K562 (cell line): ENCODE results near the gene INTS1. TPM values are rescaled to one million over a fixed set of nuclear protein-coding genes. Genes with fewer than 3 reads are reported as not detected.
A peak's percentile ranks its signal among the peaks of the same experiment; 100 is the strongest.

Experiments used
- BMI1 ChIP-seq: fragments of 150-350 bp; IDR thresholded peaks from 2 replicates; pipeline ENCODE4 v1.6.1; 2014; ENCODE audit warnings: low read length
- BRD9 ChIP-seq: fragments of 450-650 bp; IDR thresholded peaks from 2 replicates; pipeline ENCODE4 v1.6.1; 2018; ENCODE audit warnings: low read depth; ENCODE audit not compliant: partially characterized antibody
- EHMT2 ChIP-seq: fragments of 450-650 bp; IDR thresholded peaks from 2 replicates; pipeline ENCODE4 v1.6.1; 2018; ENCODE audit warnings: antibody characterized with exemption
- ELF4 ChIP-seq: fragments of 450-650 bp; formaldehyde crosslinking; IDR thresholded peaks from 2 replicates; pipeline ENCODE4 v1.4.0; 2022; ENCODE audit warnings: missing genetic modification characterization
- FOS ChIP-seq: IDR thresholded peaks from 3 replicates; pipeline ENCODE4 v1.6.1; 2011; ENCODE audit not compliant: insufficient read length; ENCODE audit errors: extremely low read depth
- FOXA3 ChIP-seq, 2 experiments: fragments of 450-650 bp in 1 of 2; sonication (generic) in 1 of 2; formaldehyde crosslinking; IDR thresholded peaks in 1 of 2; conservative IDR thresholded peaks in 1 of 2; 2 replicates each; pipeline versions ENCODE4 v1.4.0 to v1.8.0; 2020 to 2022; ENCODE audit warnings: mild to moderate bottlenecking in 2 of 2, missing genetic modification reagents in 1 of 2
- FOXK1 ChIP-seq: sonication (generic); formaldehyde crosslinking; IDR thresholded peaks from 2 replicates; pipeline ENCODE4 v1.8.0; 2022; ENCODE audit warnings: missing genetic modification reagents, mild to moderate bottlenecking, borderline replicate concordance
- FUS ChIP-seq: fragments of 200-400 bp; formaldehyde crosslinking; optimal IDR thresholded peaks from 2 replicates; pipeline ENCODE3; 2017; ENCODE audit warnings: low read depth, low read length
- KDM2B ChIP-seq: fragments of 250-450 bp; sonication (Bioruptor Pico); IDR thresholded peaks from 2 replicates; pipeline ENCODE4 v1.8.0; 2021; ENCODE audit warnings: mild to moderate bottlenecking, moderate library complexity
- KDM5B ChIP-seq: fragments of 200-600 bp; sonication (generic); IDR thresholded peaks from 2 replicates; pipeline ENCODE4 v1.6.1; 2012; ENCODE audit warnings: low read depth, mild to moderate bottlenecking, moderate library complexity, low read length, control low read depth, inconsistent platforms; ENCODE audit not compliant: insufficient replicate concordance
- KLF13 ChIP-seq: fragments of 450-650 bp; IDR thresholded peaks from 2 replicates; pipeline ENCODE4 v1.6.1; 2016; ENCODE audit warnings: missing genetic modification characterization, low read depth, mild to moderate bottlenecking, missing compliant biosample characterization, moderate library complexity, borderline replicate concordance
- NFIC ChIP-seq: fragments of 450-650 bp; IDR thresholded peaks from 2 replicates; pipeline ENCODE4 v1.6.1; 2017; ENCODE audit warnings: mild to moderate bottlenecking, inconsistent platforms
- PPARD ChIP-seq: fragments of 250-450 bp; sonication (Bioruptor Pico); IDR thresholded peaks from 2 replicates; pipeline ENCODE4 v1.8.0; 2022; ENCODE audit warnings: inconsistent platforms, mild to moderate bottlenecking, moderate library complexity
- TCF7L2 ChIP-seq: fragments of 150-350 bp; IDR thresholded peaks from 2 replicates; pipeline ENCODE4 v1.6.1; 2016; ENCODE audit warnings: low read depth, mild to moderate bottlenecking, low read length, moderate library complexity
- TCFL5 ChIP-seq: fragments of 250-450 bp; sonication (Bioruptor Pico); conservative IDR thresholded peaks from 2 replicates; pipeline ENCODE4 v1.6.1; 2021; ENCODE audit warnings: mild to moderate bottlenecking, moderate library complexity, matching md5 sums
- ZNF140 ChIP-seq: fragments of 250-450 bp; sonication (Bioruptor Pico); IDR thresholded peaks from 2 replicates; pipeline ENCODE4 v1.8.0; 2021; ENCODE audit warnings: moderate library complexity, mild to moderate bottlenecking, inconsistent platforms
- ZNF24 ChIP-seq: fragments of 450-650 bp; IDR thresholded peaks from 2 replicates; pipeline ENCODE4 v1.6.1; 2016
- ZNF507 ChIP-seq: conservative IDR thresholded peaks from 2 replicates; pipeline ENCODE4 v1.6.1; 2017; ENCODE audit warnings: missing genetic modification characterization, missing compliant biosample characterization
- polyA plus RNA-seq, 8 experiments: library from polyadenylated mRNA; depleted of rRNA in 4 of 8; stranded (reverse) in 5 of 8; unstranded in 3 of 8; fragments of >200 nt; fragmentation: Nextera tagmentation in 2 of 8; fragmentation: Illumina TruSeq in 1 of 8; extraction: Ambion mirVana in 2 of 8; extraction: Trizol in 1 of 8; gene quantifications; 2 replicates each; pipeline versions ENCODE4 v1.2.1 to v1.2.3, GENCODE V29; 2011 to 2014; ENCODE audit warnings: inconsistent platforms in 1 of 8, missing spikeins in 1 of 8
- total RNA-seq, 7 experiments: library from RNA; depleted of rRNA in 6 of 7; stranded (reverse); fragments of >200 nt in 6 of 7; fragmentation: Illumina TruSeq in 2 of 7; extraction: Trizol in 2 of 7; gene quantifications; 2 replicates each; pipeline versions ENCODE4 v1.2.1 to v1.2.3, GENCODE V29; 2011 to 2021; ENCODE audit warnings: low replicate concordance in 1 of 7
- TF ChIP-seq, protein P1 (sequence below): fragments of 250-450 bp; sonication (Bioruptor Pico); IDR thresholded peaks from 2 replicates; pipeline ENCODE4 v1.8.0; 2021; ENCODE audit warnings: moderate library complexity, mild to moderate bottlenecking, inconsistent platforms
- TF ChIP-seq, protein P2 (sequence below): fragments of 450-650 bp; IDR thresholded peaks from one replicate; pipeline ENCODE4 v1.6.1; 2018; ENCODE audit warnings: mild to moderate bottlenecking, moderate library complexity; ENCODE audit not compliant: partially characterized antibody
- TF ChIP-seq, protein P3 (sequence below), 3 experiments: fragments of 200-800 bp in 1 of 3; fragments of 250-450 bp in 1 of 3; fragments of 450-650 bp in 1 of 3; sonication (Bioruptor Pico) in 1 of 3; sonication (Bioruptor generic) in 1 of 3; formaldehyde crosslinking in 1 of 3; IDR thresholded peaks; 2 replicates each; pipeline versions ENCODE4 v1.6.1 to v1.8.0; 2016 to 2022; ENCODE audit warnings: mild to moderate bottlenecking in 2 of 3, missing genetic modification characterization in 2 of 3, missing compliant biosample characterization in 1 of 3, moderate library complexity in 1 of 3
- TF ChIP-seq, protein P4 (sequence below): fragments of 250-450 bp; sonication (Bioruptor Pico); IDR thresholded peaks from 2 replicates; pipeline ENCODE4 v1.6.1; 2021; ENCODE audit warnings: mild to moderate bottlenecking

The INTS1 gene
- total and polyA plus RNA-seq, 9 of the 15 experiments (the other 6 are each of a cell fraction or from before 2014, with no cell fraction given), result 0.34 to 119 (median 18.5) TPM

DNA sequence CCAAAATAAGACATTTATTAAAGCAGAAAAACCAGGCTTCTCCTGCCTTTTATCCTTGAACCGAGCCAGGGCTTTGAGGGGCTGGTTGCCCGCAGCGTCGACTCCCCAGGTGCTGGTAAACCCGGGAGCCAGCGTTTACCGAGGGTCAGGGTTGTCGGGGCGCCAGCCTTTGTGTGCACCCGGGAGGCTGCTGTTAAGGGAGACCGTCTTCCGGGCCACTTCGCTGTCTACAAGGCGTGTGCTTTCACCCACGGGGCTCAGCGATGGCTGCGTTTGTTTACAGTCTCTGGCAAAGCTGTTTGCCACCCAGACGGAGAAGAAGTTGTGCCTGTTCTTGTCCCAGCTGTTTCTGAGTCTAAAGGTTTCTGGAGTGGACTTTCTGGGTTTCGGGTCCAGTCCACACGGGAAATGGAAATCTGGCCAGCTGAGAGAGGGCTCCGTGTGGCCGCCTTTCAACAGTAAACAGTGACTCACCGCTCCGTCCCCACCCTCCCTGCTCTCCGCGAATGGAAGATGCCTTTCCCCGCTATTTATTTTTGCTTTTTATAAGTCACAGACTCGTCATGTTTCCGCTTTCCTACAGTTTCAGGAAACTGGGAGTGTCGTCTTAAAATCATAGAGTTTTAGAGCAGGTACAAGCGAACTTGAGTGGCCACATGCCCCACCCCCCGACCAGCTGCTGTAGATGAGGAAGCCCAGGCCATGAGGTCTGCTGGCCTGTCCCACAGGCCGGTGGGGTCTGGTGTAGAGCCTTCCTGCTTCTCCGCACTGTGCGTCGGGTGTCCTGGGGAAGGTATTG lies 28.5 kb upstream of the INTS1 start (continued):
- TF ChIP-seq FOXK1 (CRISPR knock-in tag) (peak; percentile 81; the same call in 1 of the 2 replicates), TCFL5 (CRISPR knock-in tag) (no peak), EHMT2 (no peak), ELF4 (CRISPR knock-in tag) (no peak), TCF7L2 (0 out of 2 replicates have a peak, but pooled peaks have one; percentile 42), PPARD (no peak), ZNF140 (CRISPR knock-in tag) (no peak), ZNF24 (no peak), KDM5B (peak; percentile 40), BMI1 (no peak), FUS (no peak), BRD9 (no peak), ZNF507 (tag) (no peak), NFIC (no peak), KLF13 (tag) (no peak), KDM2B (no peak), FOS (no peak), FOXA3 (CRISPR knock-in tag; conservative IDR thresholded peaks at IDR 0.05 in 1 of 2, IDR thresholded peaks at IDR 0.05 in 1 of 2) (peak in 1 of 2 experiments; percentile 61; a peak in 2 of 4 replicates)
- TF ChIP-seq, protein P1, sequence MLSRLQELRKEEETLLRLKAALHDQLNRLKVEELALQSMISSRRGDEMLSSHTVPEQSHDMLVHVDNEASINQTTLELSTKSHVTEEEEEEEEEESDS (CRISPR knock-in tag), result no peak
- TF ChIP-seq, protein P2, sequence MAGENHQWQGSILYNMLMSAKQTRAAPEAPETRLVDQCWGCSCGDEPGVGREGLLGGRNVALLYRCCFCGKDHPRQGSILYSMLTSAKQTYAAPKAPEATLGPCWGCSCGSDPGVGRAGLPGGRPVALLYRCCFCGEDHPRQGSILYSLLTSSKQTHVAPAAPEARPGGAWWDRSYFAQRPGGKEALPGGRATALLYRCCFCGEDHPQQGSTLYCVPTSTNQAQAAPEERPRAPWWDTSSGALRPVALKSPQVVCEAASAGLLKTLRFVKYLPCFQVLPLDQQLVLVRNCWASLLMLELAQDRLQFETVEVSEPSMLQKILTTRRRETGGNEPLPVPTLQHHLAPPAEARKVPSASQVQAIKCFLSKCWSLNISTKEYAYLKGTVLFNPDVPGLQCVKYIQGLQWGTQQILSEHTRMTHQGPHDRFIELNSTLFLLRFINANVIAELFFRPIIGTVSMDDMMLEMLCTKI, result no peak
- TF ChIP-seq, protein P3, sequence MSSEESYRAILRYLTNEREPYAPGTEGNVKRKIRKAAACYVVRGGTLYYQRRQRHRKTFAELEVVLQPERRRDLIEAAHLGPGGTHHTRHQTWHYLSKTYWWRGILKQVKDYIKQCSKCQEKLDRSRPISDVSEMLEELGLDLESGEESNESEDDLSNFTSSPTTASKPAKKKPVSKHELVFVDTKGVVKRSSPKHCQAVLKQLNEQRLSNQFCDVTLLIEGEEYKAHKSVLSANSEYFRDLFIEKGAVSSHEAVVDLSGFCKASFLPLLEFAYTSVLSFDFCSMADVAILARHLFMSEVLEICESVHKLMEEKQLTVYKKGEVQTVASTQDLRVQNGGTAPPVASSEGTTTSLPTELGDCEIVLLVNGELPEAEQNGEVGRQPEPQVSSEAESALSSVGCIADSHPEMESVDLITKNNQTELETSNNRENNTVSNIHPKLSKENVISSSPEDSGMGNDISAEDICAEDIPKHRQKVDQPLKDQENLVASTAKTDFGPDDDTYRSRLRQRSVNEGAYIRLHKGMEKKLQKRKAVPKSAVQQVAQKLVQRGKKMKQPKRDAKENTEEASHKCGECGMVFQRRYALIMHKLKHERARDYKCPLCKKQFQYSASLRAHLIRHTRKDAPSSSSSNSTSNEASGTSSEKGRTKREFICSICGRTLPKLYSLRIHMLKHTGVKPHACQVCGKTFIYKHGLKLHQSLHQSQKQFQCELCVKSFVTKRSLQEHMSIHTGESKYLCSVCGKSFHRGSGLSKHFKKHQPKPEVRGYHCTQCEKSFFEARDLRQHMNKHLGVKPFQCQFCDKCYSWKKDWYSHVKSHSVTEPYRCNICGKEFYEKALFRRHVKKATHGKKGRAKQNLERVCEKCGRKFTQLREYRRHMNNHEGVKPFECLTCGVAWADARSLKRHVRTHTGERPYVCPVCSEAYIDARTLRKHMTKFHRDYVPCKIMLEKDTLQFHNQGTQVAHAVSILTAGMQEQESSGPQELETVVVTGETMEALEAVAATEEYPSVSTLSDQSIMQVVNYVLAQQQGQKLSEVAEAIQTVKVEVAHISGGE (CRISPR knock-in tag; IDR thresholded peaks at IDR 0.05), result no peak
- TF ChIP-seq, protein P4, sequence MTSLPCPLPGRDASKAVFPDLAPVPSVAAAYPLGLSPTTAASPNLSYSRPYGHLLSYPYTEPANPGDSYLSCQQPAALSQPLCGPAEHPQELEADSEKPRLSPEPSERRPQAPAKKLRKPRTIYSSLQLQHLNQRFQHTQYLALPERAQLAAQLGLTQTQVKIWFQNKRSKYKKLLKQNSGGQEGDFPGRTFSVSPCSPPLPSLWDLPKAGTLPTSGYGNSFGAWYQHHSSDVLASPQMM (CRISPR knock-in tag), result no peak
